ENCODE results near the gene APOL5.

DNA sequence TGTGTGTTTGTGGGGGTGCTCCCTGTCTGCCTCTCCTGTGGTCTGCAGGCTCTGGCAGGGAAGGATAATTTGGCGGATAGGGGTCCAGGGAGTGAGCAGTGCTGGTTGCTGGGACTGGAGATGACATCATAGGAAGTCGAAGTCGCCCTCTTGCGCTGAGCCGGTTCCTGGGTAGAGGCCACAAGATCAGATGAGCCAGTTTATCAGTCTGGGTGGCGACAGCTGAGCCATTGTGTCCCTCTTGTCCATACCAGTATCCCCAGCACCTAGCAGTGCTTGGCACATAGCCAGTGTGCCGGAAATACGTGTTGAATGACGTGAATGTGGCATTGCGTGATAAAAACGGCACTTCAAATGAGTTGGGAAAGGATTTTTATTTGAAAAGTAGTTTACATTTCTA is 9.8 kb downstream of the APOL5 start:
- TF ChIP-seq CTCF (IDR thresholded peaks at IDR 0.05), result no peak
- TF ChIP-seq POLR2A (IDR thresholded peaks at IDR 0.05), result no peak
- no peak for TF ChIP-seq POLR2AphosphoS5 (IDR thresholded peaks at IDR 0.05)
